Adrenal gland (tissue), 5 donors: Measurements from ENCODE around the gene ESPNL.

Source experiments
- CTCF ChIP-seq, 6 experiments: fragments of 450-650 bp in 4 of 6; fragments of 200-600 bp in 2 of 6; sonication (generic) in 1 of 6; IDR thresholded peaks; 1 replicate in 5 of 6; 2 replicates in 1 of 6; pipeline versions ENCODE4 v1.5.1 to v1.8.0; 2016 to 2021; ENCODE audit warnings: antibody characterized with exemption in 6 of 6, mild to moderate bottlenecking in 2 of 6, moderate library complexity in 1 of 6
- POLR2A ChIP-seq, 2 donors: fragments of 450-650 bp; IDR thresholded peaks; one replicate each; pipeline ENCODE4 v1.6.1; 2017; ENCODE audit warnings: antibody characterized with exemption in 2 of 2, mild to moderate bottlenecking in 2 of 2, moderate library complexity in 1 of 2
- donor health status: DM: no; HTN: no; CAD: no.

- no peak for TF ChIP-seq POLR2A (IDR thresholded peaks at IDR 0.05)
- TF ChIP-seq CTCF (IDR thresholded peaks at IDR 0.05), result no peak
Observed at GRCh38 chr2:238101891-238102841, 2.0 kb downstream of the ESPNL start.
